A673 (cell line): ENCODE measurements around the gene TBC1D22A.

Source experiments
- CTCF ChIP-seq: fragments of 300-800, 200-600 bp; sonication (generic); conservative IDR thresholded peaks from 2 replicates; pipeline ENCODE4 v1.5.1; 2017; ENCODE audit warnings: low read depth, mild to moderate bottlenecking, antibody characterized with exemption, low read length, moderate library complexity, mixed read lengths
- EZH2 ChIP-seq: fragments of 200-600 bp; sonication (generic); IDR thresholded peaks from 2 replicates; pipeline ENCODE4 v1.6.1; 2017; ENCODE audit warnings: borderline replicate concordance, low read depth, mild to moderate bottlenecking, mixed read lengths, antibody characterized with exemption, low read length; ENCODE audit not compliant: poor library complexity, severe bottlenecking

- TF ChIP-seq CTCF (no peak), EZH2 (no peak)
Measured at GRCh38 chr22:46893281-46894020, 131.0 kb downstream of the TBC1D22A start.
